Calu3 (cell line): ENCODE results near the gene NOP16. TPM values are rescaled to one million over a fixed set of nuclear protein-coding genes. Genes with fewer than 3 reads are reported as not detected.

Source experiments
- BruUV-seq: library from RNA; stranded (reverse); fragments of 400-500 nt; replicated peaks from 2 replicates; lab custom pipeline; 2021; lab: Mats Ljungman, UMichigan
- CTCF ChIA-PET: fragments of 300-600 bp; sonication (Branson Sonifier 250); formaldehyde crosslinking; loops from one replicate; lab custom pipeline; 2022; ENCODE audit warnings: antibody characterized with exemption; lab: Charles Lee
- DNase-seq: peaks from one replicate; pipeline ENCODE4 v3.0.0; 2022
- H3K27ac Mint-ChIP-seq: one replicate; pipeline ENCODE4 v1.8.0; 2022; ENCODE audit warnings: mixed read lengths; ENCODE audit not compliant: unreplicated experiment
- H3K27me3 Mint-ChIP-seq: one replicate; pipeline ENCODE4 v1.8.0; 2022; ENCODE audit warnings: mixed read lengths; ENCODE audit not compliant: unreplicated experiment
- H3K36me3 Mint-ChIP-seq: one replicate; pipeline ENCODE4 v1.8.0; 2022; ENCODE audit warnings: mild to moderate bottlenecking, moderate library complexity, mixed read lengths; ENCODE audit not compliant: insufficient read depth, unreplicated experiment
- H3K4me1 Mint-ChIP-seq: one replicate; pipeline ENCODE4 v1.8.0; 2022; ENCODE audit warnings: mild to moderate bottlenecking, low read depth, mixed read lengths; ENCODE audit not compliant: unreplicated experiment
- H3K4me3 Mint-ChIP-seq: one replicate; pipeline ENCODE4 v1.8.0; 2022; ENCODE audit warnings: mild to moderate bottlenecking, low read depth, moderate library complexity, mixed read lengths; ENCODE audit not compliant: unreplicated experiment
- H3K9me3 Mint-ChIP-seq: one replicate; pipeline ENCODE4 v1.8.0; 2022; ENCODE audit warnings: low read depth, mixed read lengths; ENCODE audit not compliant: unreplicated experiment
- intact Hi-C: fragments of 100-400 bp; cut with micrococcal nuclease; formaldehyde crosslinking; loops from one replicate; pipeline ENCODE4 v1.10.0; 2022; ENCODE audit not compliant: unreplicated experiment
- total RNA-seq: library from RNA; stranded (reverse); gene quantifications from 2 replicates; pipeline ENCODE4 v1.2.3, GENCODE V29; 2022
- TF ChIP-seq, protein P1 (sequence below): fragments of 200-600 bp; IDR thresholded peaks from one replicate; pipeline ENCODE4 v1.8.0; 2022; ENCODE audit warnings: antibody characterized with exemption; ENCODE audit not compliant: unreplicated experiment

The NOP16 gene
- total RNA-seq, 1 experiment from 2014 or later: 84.5 TPM

DNA sequence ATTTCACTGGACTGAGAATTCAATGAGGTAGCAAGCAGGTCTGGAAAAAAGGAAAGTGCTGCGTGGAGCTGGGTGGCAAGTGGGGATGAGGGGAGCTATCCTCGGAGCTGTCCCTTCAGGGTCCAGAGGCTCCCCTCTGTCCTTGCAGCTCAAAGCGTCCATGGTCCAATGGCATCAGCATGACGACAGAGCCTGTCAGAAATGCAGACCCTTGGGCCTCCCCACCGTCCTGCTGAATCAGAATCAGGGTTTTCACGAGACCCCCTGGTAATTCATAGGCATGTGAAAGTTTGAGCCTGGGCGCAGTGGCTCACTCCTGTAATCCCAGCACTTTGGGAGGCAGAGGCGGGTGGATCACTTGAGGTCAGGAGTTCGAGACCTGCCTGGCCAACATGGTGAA is 5.7 kb upstream of the NOP16 start:
- Mint-ChIP-seq H3K27ac (no peak overlapping the region), H3K9me3 (no peaks in the 10 kb centered on the region), H3K4me3 (no peak overlapping the region), H3K36me3 (peaks cover 28% of the 10 kb centered on the region), H3K4me1 (no peaks in the 10 kb centered on the region), H3K27me3 (no peaks in the 10 kb centered on the region)
- intact Hi-C loops: no loop called here
- no TSS peak for BruUV-seq
- TF ChIP-seq, protein P1, sequence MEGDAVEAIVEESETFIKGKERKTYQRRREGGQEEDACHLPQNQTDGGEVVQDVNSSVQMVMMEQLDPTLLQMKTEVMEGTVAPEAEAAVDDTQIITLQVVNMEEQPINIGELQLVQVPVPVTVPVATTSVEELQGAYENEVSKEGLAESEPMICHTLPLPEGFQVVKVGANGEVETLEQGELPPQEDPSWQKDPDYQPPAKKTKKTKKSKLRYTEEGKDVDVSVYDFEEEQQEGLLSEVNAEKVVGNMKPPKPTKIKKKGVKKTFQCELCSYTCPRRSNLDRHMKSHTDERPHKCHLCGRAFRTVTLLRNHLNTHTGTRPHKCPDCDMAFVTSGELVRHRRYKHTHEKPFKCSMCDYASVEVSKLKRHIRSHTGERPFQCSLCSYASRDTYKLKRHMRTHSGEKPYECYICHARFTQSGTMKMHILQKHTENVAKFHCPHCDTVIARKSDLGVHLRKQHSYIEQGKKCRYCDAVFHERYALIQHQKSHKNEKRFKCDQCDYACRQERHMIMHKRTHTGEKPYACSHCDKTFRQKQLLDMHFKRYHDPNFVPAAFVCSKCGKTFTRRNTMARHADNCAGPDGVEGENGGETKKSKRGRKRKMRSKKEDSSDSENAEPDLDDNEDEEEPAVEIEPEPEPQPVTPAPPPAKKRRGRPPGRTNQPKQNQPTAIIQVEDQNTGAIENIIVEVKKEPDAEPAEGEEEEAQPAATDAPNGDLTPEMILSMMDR: no peak
- CTCF ChIA-PET: interaction anchor here (0.5 kb wide), 1 partner anchor 15 kb away, joined by 4 read pairs; no protein-coding TSS in a partner anchor
- no peak for DNase-seq

GRCh38 chr5:176392526-176392925 is 4.1 kb upstream of the NOP16 start:
- TF ChIP-seq, protein P1: no peak
- CTCF ChIA-PET: no interaction called here
- no TSS peak for BruUV-seq
- H3K36me3 Mint-ChIP-seq: peaks cover 44% of the 10 kb centered on the region
- no peak for DNase-seq
- H3K27me3 Mint-ChIP-seq: no peaks in the 10 kb centered on the region
- peaks cover 2% of the 10 kb centered on the region for H3K4me1 Mint-ChIP-seq
- no peak overlapping the region for H3K4me3 Mint-ChIP-seq
- intact Hi-C loops: no loop called here
- no peaks in the 10 kb centered on the region for H3K9me3 Mint-ChIP-seq
- H3K27ac Mint-ChIP-seq: no peak overlapping the region

DNA sequence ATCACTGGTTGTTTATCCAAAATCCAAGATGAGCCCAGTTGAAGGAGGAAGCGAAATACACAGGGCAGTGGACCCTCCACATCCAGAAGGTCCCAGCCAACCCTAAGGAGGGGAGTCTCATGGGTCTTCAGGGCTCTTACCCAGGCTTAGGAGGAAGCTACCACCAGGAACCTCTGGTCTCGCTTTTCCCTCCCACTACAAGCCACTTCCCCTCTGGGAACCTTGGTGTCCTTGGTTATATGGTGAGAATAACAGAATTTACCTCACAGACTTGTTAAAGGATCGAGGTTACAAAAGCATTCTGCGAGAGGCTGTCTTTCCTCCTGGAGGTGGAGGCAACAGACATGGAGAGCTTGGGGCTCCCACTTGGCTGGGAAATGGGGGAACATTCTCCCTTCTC is 3.6 kb upstream of the NOP16 start:
- intact Hi-C loops: no loop called here
- peaks cover 49% of the 10 kb centered on the region for H3K36me3 Mint-ChIP-seq
- peaks cover 7% of the 10 kb centered on the region for H3K4me1 Mint-ChIP-seq
- no peaks in the 10 kb centered on the region for H3K9me3 Mint-ChIP-seq
- H3K4me3 Mint-ChIP-seq: no peak overlapping the region
- DNase-seq: no peak
- no peak overlapping the region for H3K27ac Mint-ChIP-seq
- CTCF ChIA-PET: no interaction called here
- H3K27me3 Mint-ChIP-seq: no peaks in the 10 kb centered on the region
- BruUV-seq: no TSS peak
- TF ChIP-seq, protein P1: no peak

DNA sequence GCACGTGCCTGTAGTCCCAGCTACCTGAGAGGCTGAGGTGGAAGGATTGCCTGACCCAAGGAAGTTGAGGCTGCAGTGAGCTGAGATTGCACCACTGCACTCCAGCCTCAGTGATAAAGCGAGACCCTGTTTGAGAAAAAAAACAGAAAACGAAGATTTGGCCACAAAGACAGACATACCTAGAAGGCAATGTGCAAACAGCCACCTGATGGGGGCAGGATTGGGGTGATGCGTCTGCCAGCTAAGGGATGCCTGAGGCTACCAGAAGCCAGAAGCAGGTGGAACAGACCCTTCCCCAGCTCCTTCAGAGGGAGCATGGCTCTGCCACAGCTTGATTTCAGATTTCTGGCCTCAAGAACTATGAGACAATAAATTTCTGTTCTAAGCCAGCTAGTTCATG is 3.1 kb upstream of the NOP16 start:
- Mint-ChIP-seq H3K36me3 (peaks cover 51% of the 10 kb centered on the region), H3K4me1 (peaks cover 12% of the 10 kb centered on the region), H3K27me3 (no peaks in the 10 kb centered on the region), H3K27ac (no peak overlapping the region), H3K4me3 (no peak overlapping the region), H3K9me3 (no peaks in the 10 kb centered on the region)
- CTCF ChIA-PET: no interaction called here
- no TSS peak for BruUV-seq
- no peak for DNase-seq
- intact Hi-C loops: no loop called here
- TF ChIP-seq, protein P1: no peak
